OCI-LY1 (cell line): ENCODE results near the gene STAG1.

Experiments
- H2AFZ ChIP-seq: fragments of 200-600 bp; sonication (generic), shearing (Covaris generic); 2 replicates; pipeline ENCODE4 v1.6.0; 2014; ENCODE audit warnings: antibody characterized with exemption, mild to moderate bottlenecking, low read length
- H3F3A ChIP-seq: fragments of 200-600 bp; sonication (generic), shearing (Covaris generic); 2 replicates; pipeline ENCODE4 v1.6.0; 2014; ENCODE audit warnings: mild to moderate bottlenecking, antibody characterized with exemption, low read length, moderate library complexity; ENCODE audit not compliant: insufficient read depth
- H3K27ac ChIP-seq: fragments of 200-600 bp; sonication (generic); 2 replicates; pipeline ENCODE4 v1.5.1; 2014; ENCODE audit warnings: low read length, mixed run types, mild to moderate bottlenecking, low read depth; ENCODE audit not compliant: poor library complexity, severe bottlenecking
- H3K27me3 ChIP-seq: fragments of 200-600 bp; sonication (generic); 2 replicates; pipeline ENCODE4 v1.6.0; 2014; ENCODE audit warnings: antibody characterized with exemption, mild to moderate bottlenecking, low read length, moderate library complexity; ENCODE audit not compliant: insufficient read depth
- H3K36me3 ChIP-seq: fragments of 200-600 bp; sonication (generic); 2 replicates; pipeline ENCODE4 v1.6.1; 2014; ENCODE audit warnings: mild to moderate bottlenecking, antibody characterized with exemption, low read length, moderate library complexity, mixed read lengths; ENCODE audit not compliant: insufficient read depth
- H3K4me1 ChIP-seq: fragments of 200-600 bp; sonication (generic); 2 replicates; pipeline ENCODE4 v1.5.1; 2014; ENCODE audit warnings: mild to moderate bottlenecking, low read length, moderate library complexity; ENCODE audit not compliant: insufficient read depth, severe bottlenecking
- H3K4me2 ChIP-seq: fragments of 200-600 bp; sonication (generic), shearing (Covaris generic); 2 replicates; pipeline ENCODE4 v1.6.1; 2014; ENCODE audit warnings: low read length
- H3K4me3 ChIP-seq: fragments of 200-600 bp; sonication (generic); 2 replicates; pipeline ENCODE4 v1.5.1; 2014; ENCODE audit warnings: low read length, low read depth, mild to moderate bottlenecking, mixed read lengths; ENCODE audit not compliant: poor library complexity, severe bottlenecking
- H3K79me2 ChIP-seq: fragments of 200-600 bp; shearing (Covaris generic); 2 replicates; pipeline ENCODE4 v1.6.1; 2016; ENCODE audit warnings: mixed run types, low read length, mixed read lengths; ENCODE audit not compliant: insufficient read depth
- H3K9ac ChIP-seq: fragments of 200-600 bp; sonication (generic), shearing (Covaris generic); 2 replicates; pipeline ENCODE4 v1.6.1; 2014; ENCODE audit warnings: mild to moderate bottlenecking, low read length, mixed read lengths
- H3K9me2 ChIP-seq: fragments of 200-600 bp; sonication (generic), shearing (Covaris generic); 2 replicates; pipeline ENCODE4 v1.6.1; 2014; ENCODE audit warnings: low read depth, mild to moderate bottlenecking, low read length, mixed read lengths
- H3K9me3 ChIP-seq: fragments of 200-600 bp; shearing (Covaris generic); 2 replicates; pipeline ENCODE4 v1.6.1; 2014; ENCODE audit warnings: low read length, mixed read lengths
- H4K20me1 ChIP-seq: fragments of 200-600 bp; sonication (generic), shearing (Covaris generic); 2 replicates; pipeline ENCODE4 v1.6.0; 2016; ENCODE audit warnings: mild to moderate bottlenecking, low read length; ENCODE audit not compliant: insufficient read depth
- EZH2 ChIP-seq: fragments of 200-600 bp; sonication (generic), shearing (Covaris generic); IDR thresholded peaks from 2 replicates; pipeline ENCODE4 v1.8.0; 2017; ENCODE audit warnings: borderline replicate concordance, mixed run types, mild to moderate bottlenecking, antibody characterized with exemption, low read length, moderate library complexity, mixed read lengths
- TF ChIP-seq, protein P1 (sequence below): fragments of 200-600 bp; sonication (generic), shearing (Covaris generic); IDR thresholded peaks from 2 replicates; pipeline ENCODE4 v1.5.1; 2017; ENCODE audit warnings: mild to moderate bottlenecking, antibody characterized with exemption, low read length, moderate library complexity, mixed read lengths

STAG1 gene

DNA sequence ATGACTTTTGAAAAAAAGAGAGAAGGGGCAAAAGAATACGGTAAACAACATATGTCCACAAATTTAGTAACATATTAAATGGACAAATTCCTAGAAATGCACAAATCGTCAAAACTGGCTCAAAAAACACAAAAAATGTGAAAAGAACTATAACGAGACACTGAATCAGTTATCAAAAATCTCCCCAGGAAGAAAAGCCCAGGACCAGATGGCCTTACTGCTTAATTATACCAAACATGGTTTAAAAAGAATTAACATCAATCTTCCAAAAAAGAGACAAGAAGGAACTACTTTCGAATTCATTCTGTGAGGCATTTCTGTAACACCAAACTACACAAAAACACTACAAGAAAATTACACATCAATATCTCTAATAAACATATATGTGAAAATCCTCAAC, 117.4 kb downstream of the STAG1 start:
- Histone ChIP-seq H3K9ac (no peak overlapping the region), H3K4me2 (no peak overlapping the region), H3K4me3 (no peak overlapping the region), H3K27ac (no peak overlapping the region), H3F3A (no peaks in the 10 kb centered on the region), H3K36me3 (peaks cover 4% of the 10 kb centered on the region), H2AFZ (no peak overlapping the region), H4K20me1 (no peaks in the 10 kb centered on the region), H3K4me1 (no peaks in the 10 kb centered on the region), H3K27me3 (no peaks in the 10 kb centered on the region), H3K9me2 (no peaks in the 10 kb centered on the region), H3K9me3 (no peaks in the 10 kb centered on the region), H3K79me2 (peaks cover 81% of the 10 kb centered on the region)
- TF ChIP-seq EZH2 = no peak
- TF ChIP-seq, protein P1, sequence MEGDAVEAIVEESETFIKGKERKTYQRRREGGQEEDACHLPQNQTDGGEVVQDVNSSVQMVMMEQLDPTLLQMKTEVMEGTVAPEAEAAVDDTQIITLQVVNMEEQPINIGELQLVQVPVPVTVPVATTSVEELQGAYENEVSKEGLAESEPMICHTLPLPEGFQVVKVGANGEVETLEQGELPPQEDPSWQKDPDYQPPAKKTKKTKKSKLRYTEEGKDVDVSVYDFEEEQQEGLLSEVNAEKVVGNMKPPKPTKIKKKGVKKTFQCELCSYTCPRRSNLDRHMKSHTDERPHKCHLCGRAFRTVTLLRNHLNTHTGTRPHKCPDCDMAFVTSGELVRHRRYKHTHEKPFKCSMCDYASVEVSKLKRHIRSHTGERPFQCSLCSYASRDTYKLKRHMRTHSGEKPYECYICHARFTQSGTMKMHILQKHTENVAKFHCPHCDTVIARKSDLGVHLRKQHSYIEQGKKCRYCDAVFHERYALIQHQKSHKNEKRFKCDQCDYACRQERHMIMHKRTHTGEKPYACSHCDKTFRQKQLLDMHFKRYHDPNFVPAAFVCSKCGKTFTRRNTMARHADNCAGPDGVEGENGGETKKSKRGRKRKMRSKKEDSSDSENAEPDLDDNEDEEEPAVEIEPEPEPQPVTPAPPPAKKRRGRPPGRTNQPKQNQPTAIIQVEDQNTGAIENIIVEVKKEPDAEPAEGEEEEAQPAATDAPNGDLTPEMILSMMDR = no peak

DNA sequence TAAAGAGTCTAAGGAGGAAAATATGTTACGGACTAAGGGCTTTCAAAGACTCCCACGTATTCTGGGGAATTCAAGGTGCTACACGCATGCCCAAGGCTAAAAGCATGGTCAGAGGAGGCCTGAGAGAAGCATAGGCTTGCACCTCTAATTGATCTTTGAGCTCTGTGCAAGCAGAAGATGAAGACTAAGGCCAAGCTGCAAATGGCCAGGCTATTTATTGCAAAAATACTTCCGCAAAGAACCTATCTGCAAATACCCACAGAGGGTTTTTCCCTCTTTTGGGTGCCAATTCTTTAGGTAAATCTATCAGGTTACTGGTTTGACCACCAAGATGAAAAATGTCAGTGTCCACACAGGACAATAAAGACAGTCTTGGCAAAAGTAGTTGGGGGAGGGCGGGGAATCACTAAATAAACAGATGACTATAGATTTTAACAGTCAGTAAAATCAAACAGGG, 119.5 kb downstream of the STAG1 start:
- Histone ChIP-seq H3K27ac (no peak overlapping the region), H3K4me2 (no peak overlapping the region), H3F3A (no peaks in the 10 kb centered on the region)

DNA sequence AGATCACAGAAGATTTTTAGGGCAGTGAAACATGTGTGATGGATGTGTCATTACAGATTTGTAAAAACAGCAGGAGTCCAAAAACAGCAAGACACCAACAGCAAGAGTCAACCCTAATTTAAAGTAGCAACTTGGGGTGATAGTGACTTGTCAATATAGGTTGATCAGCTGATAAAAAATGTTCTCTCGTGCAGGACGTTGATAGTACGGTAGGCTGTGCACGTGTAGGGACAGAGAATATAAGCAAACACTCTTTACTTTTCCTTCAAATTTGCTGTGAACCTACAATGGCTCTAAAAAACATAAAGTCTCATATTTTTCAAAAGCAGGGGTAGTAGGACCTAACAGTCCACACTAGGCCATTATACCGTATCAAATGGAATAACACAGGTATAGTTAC, 120.8 kb downstream of the STAG1 start:
- Histone ChIP-seq H3K9me3 (peaks cover 7% of the 10 kb centered on the region; the same call in 1 of the 2 replicates), H2AFZ (no peak overlapping the region), H3K4me3 (no peak overlapping the region), H3K27me3 (no peaks in the 10 kb centered on the region), H4K20me1 (no peaks in the 10 kb centered on the region), H3K9me2 (no peaks in the 10 kb centered on the region), H3K36me3 (peaks cover 28% of the 10 kb centered on the region), H3K4me2 (no peak overlapping the region), H3F3A (no peaks in the 10 kb centered on the region), H3K4me1 (no peaks in the 10 kb centered on the region), H3K9ac (no peak overlapping the region), H3K79me2 (peaks cover 55% of the 10 kb centered on the region), H3K27ac (no peak overlapping the region)
- TF ChIP-seq EZH2 = no peak
- TF ChIP-seq, protein P1 = no peak

More for the DNA sequence above, 119.5 kb downstream of the STAG1 start:
- Histone ChIP-seq H3K9me2 (no peaks in the 10 kb centered on the region), H3K4me3 (no peak overlapping the region), H3K27me3 (no peaks in the 10 kb centered on the region), H3K9me3 (peaks cover 7% of the 10 kb centered on the region; the same call in 1 of the 2 replicates), H4K20me1 (no peaks in the 10 kb centered on the region), H3K9ac (no peak overlapping the region), H2AFZ (no peak overlapping the region), H3K79me2 (peaks cover 66% of the 10 kb centered on the region), H3K4me1 (no peaks in the 10 kb centered on the region), H3K36me3 (peaks cover 22% of the 10 kb centered on the region)
- TF ChIP-seq EZH2 = no peak

DNA sequence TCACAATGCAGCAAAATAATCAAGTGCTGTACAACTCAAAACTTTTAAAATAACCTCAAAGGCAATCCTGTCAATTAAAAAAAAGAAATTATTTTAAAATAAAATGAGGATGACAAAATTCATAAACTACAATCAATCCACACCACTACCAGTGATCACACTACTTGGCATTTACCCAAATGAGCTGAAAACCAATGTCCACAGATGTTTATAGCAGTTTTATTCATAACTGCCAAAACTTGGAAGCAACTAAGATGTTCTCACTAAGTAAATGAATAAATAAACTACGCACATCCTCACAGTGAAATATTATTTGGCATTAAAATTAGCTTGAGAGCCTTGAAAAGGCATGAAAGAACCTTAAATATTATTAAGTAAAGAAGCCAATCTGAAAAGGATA, 121.3 kb downstream of the STAG1 start:
- Histone ChIP-seq H3K9me2 (no peaks in the 10 kb centered on the region), H3K4me3 (no peak overlapping the region), H3K36me3 (peaks cover 28% of the 10 kb centered on the region), H2AFZ (no peak overlapping the region), H3K27ac (no peak overlapping the region), H3F3A (no peaks in the 10 kb centered on the region), H3K79me2 (peaks cover 51% of the 10 kb centered on the region), H3K4me1 (no peaks in the 10 kb centered on the region), H3K9ac (no peak overlapping the region), H4K20me1 (no peaks in the 10 kb centered on the region), H3K27me3 (no peaks in the 10 kb centered on the region), H3K4me2 (no peak overlapping the region), H3K9me3 (peaks cover 7% of the 10 kb centered on the region; the same call in 1 of the 2 replicates)
- no peak for TF ChIP-seq EZH2
- TF ChIP-seq, protein P1 = no peak
